HEK293 (cell line): ENCODE results near the gene FEZF1.

Source experiments
- CTCF ChIP-seq: fragments of 450-650 bp; formaldehyde crosslinking; IDR thresholded peaks from 2 replicates; pipeline ENCODE4 v1.5.1; 2016; ENCODE audit warnings: missing biosample characterization, missing genetic modification characterization
- MYNN ChIP-seq: fragments of 450-650 bp; formaldehyde crosslinking; IDR thresholded peaks from 2 replicates; pipeline ENCODE4 v1.5.1; 2016; ENCODE audit warnings: missing biosample characterization, missing genetic modification characterization, borderline replicate concordance
- ZNF658 ChIP-seq: fragments of 450-650 bp; formaldehyde crosslinking; IDR thresholded peaks from 2 replicates; pipeline ENCODE4; 2016; ENCODE audit warnings: missing biosample characterization, missing genetic modification characterization

GRCh38 chr7:122350701-122351100 lies 46.2 kb upstream of the FEZF1 start:
- no peak for TF ChIP-seq MYNN (tag by site-specific recombination)
- TF ChIP-seq ZNF658 (tag by site-specific recombination): no peak
- TF ChIP-seq CTCF: no peak
